Measurements from ENCODE around the gene MAP3K8. TPM values are rescaled to one million over a fixed set of nuclear protein-coding genes. Genes with fewer than 3 reads are reported as not detected.

The MAP3K8 gene
- total and polyA plus RNA-seq, 2 donors (not counting 3 experiments of a cell fraction or from before 2014, with no cell fraction given), result 5.2 to 10.6 TPM

DNA sequence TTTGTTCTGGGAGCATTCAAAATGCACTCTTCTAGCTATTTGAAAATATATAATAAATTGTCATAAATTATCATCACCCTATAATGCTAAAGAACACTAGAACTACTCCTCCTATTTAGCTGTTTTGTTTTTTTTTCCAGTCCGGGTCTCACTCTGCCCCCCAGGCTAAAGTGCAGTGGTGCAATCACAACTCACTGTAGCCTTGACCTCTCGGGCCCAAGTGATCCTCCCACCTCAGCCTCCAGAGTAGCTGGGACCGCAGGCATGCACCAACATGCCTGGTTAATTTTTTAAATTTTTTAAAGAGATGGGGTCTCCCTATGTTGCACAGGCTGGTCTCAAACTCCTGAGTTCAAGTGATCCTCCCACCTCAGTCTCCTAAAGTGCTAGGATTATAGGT lies 43.8 kb upstream of the MAP3K8 start:
- dilution Hi-C loops (cut with MboI; ENCODE audit: extremely low pct_ligation_motif_present, low sequenced_read_pairs), result no loop called here

More for the DNA sequence above, 43.8 kb upstream of the MAP3K8 start:
- intact Hi-C loops (cut with micrococcal nuclease), result no loop called here
- H3K27me3 ChIP-seq (ENCODE audit: control insufficient read depth in 2 of 2, insufficient read depth in 2 of 2, low read length in 2 of 2), result peaks cover 10 to 15% of the 10 kb centered on the region in 2 experiments
- H3K79me2 ChIP-seq (ENCODE audit: control insufficient read depth, insufficient read depth, low read length), result no peaks in the 10 kb centered on the region
- BruUV-seq (replicated peaks), result no TSS peak
- no peak overlapping the region for H2AFZ ChIP-seq (ENCODE audit: low read depth, low read length)
- H3K27ac ChIP-seq (ENCODE audit: insufficient read depth, low read depth, low read length), result no peak overlapping the region
- H3K9me1 ChIP-seq (replicated peaks; ENCODE audit: control insufficient read depth, extremely low read depth, insufficient read depth, low read length), result no peaks in the 10 kb centered on the region
- ChIA-PET CTCF (interaction anchor here (1.1 to 8.6 kb wide), 3 partner anchors 191 to 249 kb away, joined by 3 to 169 read pairs (median 20); no protein-coding TSS in a partner anchor), POLR2A (no interaction called here)
- H3K9ac ChIP-seq (replicated peaks; ENCODE audit: extremely low read depth, insufficient read depth, low read length), result no peak overlapping the region
- no peak for TF ChIP-seq FOS (IDR thresholded peaks at IDR 0.05; ENCODE audit: borderline replicate concordance, insufficient read depth, low read length)
- TF ChIP-seq, protein P1, sequence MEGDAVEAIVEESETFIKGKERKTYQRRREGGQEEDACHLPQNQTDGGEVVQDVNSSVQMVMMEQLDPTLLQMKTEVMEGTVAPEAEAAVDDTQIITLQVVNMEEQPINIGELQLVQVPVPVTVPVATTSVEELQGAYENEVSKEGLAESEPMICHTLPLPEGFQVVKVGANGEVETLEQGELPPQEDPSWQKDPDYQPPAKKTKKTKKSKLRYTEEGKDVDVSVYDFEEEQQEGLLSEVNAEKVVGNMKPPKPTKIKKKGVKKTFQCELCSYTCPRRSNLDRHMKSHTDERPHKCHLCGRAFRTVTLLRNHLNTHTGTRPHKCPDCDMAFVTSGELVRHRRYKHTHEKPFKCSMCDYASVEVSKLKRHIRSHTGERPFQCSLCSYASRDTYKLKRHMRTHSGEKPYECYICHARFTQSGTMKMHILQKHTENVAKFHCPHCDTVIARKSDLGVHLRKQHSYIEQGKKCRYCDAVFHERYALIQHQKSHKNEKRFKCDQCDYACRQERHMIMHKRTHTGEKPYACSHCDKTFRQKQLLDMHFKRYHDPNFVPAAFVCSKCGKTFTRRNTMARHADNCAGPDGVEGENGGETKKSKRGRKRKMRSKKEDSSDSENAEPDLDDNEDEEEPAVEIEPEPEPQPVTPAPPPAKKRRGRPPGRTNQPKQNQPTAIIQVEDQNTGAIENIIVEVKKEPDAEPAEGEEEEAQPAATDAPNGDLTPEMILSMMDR (IDR thresholded peaks at IDR 0.05; ENCODE audit: extremely low read depth in 1 of 2, insufficient read depth in 1 of 2, low read depth in 1 of 2, low read length in 2 of 2), result no peak
- no peak for TF ChIP-seq POLR2A (IDR thresholded peaks at IDR 0.05; ENCODE audit: low read depth, low read length)
- TF ChIP-seq JUN (IDR thresholded peaks at IDR 0.05; ENCODE audit: borderline replicate concordance, insufficient read depth, insufficient read length, low read depth), result no peak
- TF ChIP-seq MYC (IDR thresholded peaks at IDR 0.05; ENCODE audit: low read depth, low read length), result no peak
- TF ChIP-seq GATA2 (IDR thresholded peaks at IDR 0.05; ENCODE audit: insufficient read depth, insufficient read length, low read depth, low read length), result no peak
- TF ChIP-seq, protein P2, sequence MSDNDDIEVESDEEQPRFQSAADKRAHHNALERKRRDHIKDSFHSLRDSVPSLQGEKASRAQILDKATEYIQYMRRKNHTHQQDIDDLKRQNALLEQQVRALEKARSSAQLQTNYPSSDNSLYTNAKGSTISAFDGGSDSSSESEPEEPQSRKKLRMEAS (IDR thresholded peaks at IDR 0.05; ENCODE audit: insufficient read depth, insufficient read length), result no peak
- no peak for TF ChIP-seq POLR2AphosphoS5 (IDR thresholded peaks at IDR 0.05; ENCODE audit: insufficient read depth, low read depth, low read length)
- no peak for TF ChIP-seq EZH2 (IDR thresholded peaks at IDR 0.05; ENCODE audit: borderline replicate concordance, low read depth, low read length, severe bottlenecking)
- no peak for DNase-seq (ENCODE audit: low read depth, low spot score)
- H3K4me2 ChIP-seq (ENCODE audit: insufficient read depth, low read length), result no peak overlapping the region
- H4K20me1 ChIP-seq (replicated peaks; ENCODE audit: control insufficient read depth, extremely low read depth, insufficient read depth, low read length), result no peaks in the 10 kb centered on the region
- H3K9me3 ChIP-seq (replicated peaks; ENCODE audit: control insufficient read depth, insufficient read depth, low read length), result no peaks in the 10 kb centered on the region
- no peak for FAIRE-seq
- H3K36me3 ChIP-seq (ENCODE audit: control insufficient read depth in 2 of 2, extremely low read depth in 1 of 2, insufficient read depth in 2 of 2, low read length in 2 of 2), result no peaks in the 10 kb centered on the region
- H3K4me3 ChIP-seq (replicated peaks in 1 of 3; ENCODE audit: insufficient read depth in 1 of 3, low read depth in 1 of 3, low read length in 3 of 3), result no peak overlapping the region
- H3K4me1 ChIP-seq (ENCODE audit: control insufficient read depth, extremely low read depth, insufficient read depth, low read length), result no peaks in the 10 kb centered on the region

Data from endothelial cell of umbilical vein (primary cell).